ENCODE data around the gene TEX28. TPM values are rescaled to one million over a fixed set of nuclear protein-coding genes. Genes with fewer than 3 reads are reported as not detected.

Gene TEX28
- total and polyA plus RNA-seq, 2 experiments from 2014 or later = not detected

- ATAC-seq (no peak), DNase-seq (ENCODE audit: low spot score) (no peak)
- no peak overlapping the region for H3K4me3 ChIP-seq
- no peaks in the 10 kb centered on the region for H3K9me2 ChIP-seq (ENCODE audit: insufficient read depth)
- H3K9me3 Mint-ChIP-seq = no peaks in the 10 kb centered on the region; the same call in 2 of the 3 replicates
- H3K4me3 Mint-ChIP-seq = no peak overlapping the region
- no peak overlapping the region for H3K4me2 ChIP-seq
- H3K79me2 ChIP-seq (replicated peaks; ENCODE audit: insufficient read depth) = no peaks in the 10 kb centered on the region
- H4K20me1 ChIP-seq (replicated peaks; ENCODE audit: insufficient read depth) = no peaks in the 10 kb centered on the region
- H3K36me3 ChIP-seq (ENCODE audit: insufficient read depth) = no peaks in the 10 kb centered on the region
- H3K4me1 Mint-ChIP-seq = peaks cover 5% of the 10 kb centered on the region; the same call in 2 of the 3 replicates
- no peaks in the 10 kb centered on the region for H3K27me3 ChIP-seq (ENCODE audit: insufficient read depth)
- H3K4me1 ChIP-seq (ENCODE audit: insufficient read depth) = no peaks in the 10 kb centered on the region
- no peak overlapping the region for H3K27ac Mint-ChIP-seq
- H3K36me3 Mint-ChIP-seq (ENCODE audit: low read depth) = no peaks in the 10 kb centered on the region
- no peak overlapping the region for H2AFZ ChIP-seq
- H3F3A ChIP-seq (replicated peaks; ENCODE audit: low read depth) = no peaks in the 10 kb centered on the region
- H3K27me3 Mint-ChIP-seq (ENCODE audit: insufficient read depth, low read depth, poor library complexity) = no peaks in the 10 kb centered on the region
- no peak overlapping the region for H3K27ac ChIP-seq (ENCODE audit: low read depth)
- TF ChIP-seq ZNF462 (CRISPR knock-in tag; IDR thresholded peaks at IDR 0.05) (no peak), EZH2 (IDR thresholded peaks at IDR 0.05; ENCODE audit: low read depth, unreplicated experiment) (no peak), NANOG (IDR thresholded peaks at IDR 0.05; ENCODE audit: borderline replicate concordance) (no peak), CREB1 (CRISPR knock-in tag; IDR thresholded peaks at IDR 0.05; ENCODE audit: low read depth) (no peak), POLR2AphosphoS5 (IDR thresholded peaks at IDR 0.05; ENCODE audit: low read depth) (no peak), ETS1 (IDR thresholded peaks at IDR 0.05) (no peak), CTCF (conservative IDR thresholded peaks at IDR 0.05; ENCODE audit: low read depth in 2 of 2) (no peak), REST (IDR thresholded peaks at IDR 0.05; ENCODE audit: unreplicated experiment) (no peak), EZH2phosphoT487 (IDR thresholded peaks at IDR 0.05; ENCODE audit: unreplicated experiment) (no peak), ZNF331 (CRISPR knock-in tag; IDR thresholded peaks at IDR 0.05; ENCODE audit: low read depth) (no peak), JUNB (IDR thresholded peaks at IDR 0.05; ENCODE audit: unreplicated experiment) (no peak), ZNF114 (CRISPR knock-in tag; IDR thresholded peaks at IDR 0.05) (no peak), STAT1 (IDR thresholded peaks at IDR 0.05; ENCODE audit: unreplicated experiment) (no peak)
These were observed 39.6 kb upstream of the TEX28 start for GRCh38 chrX:154334496-154334895.
